HG03378 (cell line): ENCODE measurements around the gene TATDN3.
"Not testable (repeated sequence)": the region's sequence is repeated elsewhere in the genome, so short reads cannot be mapped to it uniquely, and the experiment has no call there.

ENCODE experiments used
- ATAC-seq: cut with Tn5 transposase; IDR thresholded peaks from one replicate; pipeline ENCODE4 v1.9.1; 2021; ENCODE audit warnings: mild to moderate bottlenecking, moderate library complexity; ENCODE audit not compliant: unreplicated experiment

Gene TATDN3

GRCh38 chr1:212774584-212774983 is 17.1 kb upstream of the TATDN3 start:
- no peak for ATAC-seq

- no peak for ATAC-seq
Measured at GRCh38 chr1:212775241-212775640, 16.5 kb upstream of the TATDN3 start.

GRCh38 chr1:212777151-212777550 is 14.5 kb upstream of the TATDN3 start:
- ATAC-seq, result no peak

GRCh38 chr1:212779086-212779485 is 12.6 kb upstream of the TATDN3 start:
- not testable (repeated sequence) for ATAC-seq

GRCh38 chr1:212780759-212781158 is 10.9 kb upstream of the TATDN3 start:
- no peak for ATAC-seq

- no peak for ATAC-seq
Measured at GRCh38 chr1:212781225-212781624, 10.5 kb upstream of the TATDN3 start.

- ATAC-seq, result no peak
Measured at GRCh38 chr1:212782422-212783154, 9.1 kb upstream of the TATDN3 start.

GRCh38 chr1:212783976-212784375 is 7.7 kb upstream of the TATDN3 start:
- no peak for ATAC-seq

GRCh38 chr1:212785871-212786270 is 5.8 kb upstream of the TATDN3 start:
- ATAC-seq, result no peak

GRCh38 chr1:212791261-212791675 is 426 bp upstream of the TATDN3 start:
- ATAC-seq, result peak; percentile 27

GRCh38 chr1:212792396-212792908 is 758 bp downstream of the TATDN3 start:
- no peak for ATAC-seq

GRCh38 chr1:212794561-212795014 is 2.9 kb downstream of the TATDN3 start:
- peak; percentile 88 for ATAC-seq

GRCh38 chr1:212797681-212798080 is 6.0 kb downstream of the TATDN3 start:
- no peak for ATAC-seq

GRCh38 chr1:212805767-212806166 is 14.1 kb downstream of the TATDN3 start:
- no peak for ATAC-seq

GRCh38 chr1:212814537-212815334 is 23.0 kb downstream of the TATDN3 start:
- ATAC-seq, result no peak

- ATAC-seq, result no peak
Measured at GRCh38 chr1:212816567-212817278, 25.0 kb downstream of the TATDN3 start.

GRCh38 chr1:212819726-212820125 is 28.0 kb downstream of the TATDN3 start:
- ATAC-seq, result peak; percentile 70

- no peak for ATAC-seq
Measured at GRCh38 chr1:212820969-212821368, 29.3 kb downstream of the TATDN3 start.

- ATAC-seq, result no peak
Measured at GRCh38 chr1:212822956-212823355, 31.3 kb downstream of the TATDN3 start.

- ATAC-seq, result no peak
Measured at GRCh38 chr1:212824201-212824600, 32.5 kb downstream of the TATDN3 start.

- ATAC-seq, result no peak
Measured at GRCh38 chr1:212825798-212826452, 34.2 kb downstream of the TATDN3 start.
